H1 (cell line): ENCODE results near the gene PM20D1. TPM values are rescaled to one million over a fixed set of nuclear protein-coding genes. Genes with fewer than 3 reads are reported as not detected.

Experiments
- TAF7 ChIP-seq: optimal IDR thresholded peaks from 2 replicates; pipeline ENCODE3; 2011; ENCODE audit warnings: low read depth, mild to moderate bottlenecking, inconsistent platforms, low read length, moderate library complexity, borderline replicate concordance
- polyA plus RNA-seq, 7 experiments: library from polyadenylated mRNA; depleted of rRNA in 3 of 7; stranded (reverse) in 5 of 7; unstranded in 2 of 7; fragments of >200 nt in 5 of 7; fragments of 200-250 nt in 2 of 7; gene quantifications; 1 replicate in 5 of 7; 2 replicates in 1 of 7; 4 replicates in 1 of 7; pipeline versions ENCODE4 v1.2.1 to v1.2.3, GENCODE V29; 2011 to 2013; ENCODE audit warnings: missing spikeins in 2 of 7, mixed read lengths in 2 of 7
- total RNA-seq: library from RNA; stranded (reverse); fragmentation: NEBNext Ultra II Directional; extraction: Animal tissue kit (Norgen Biotek cat#: 25700); gene quantifications from 2 replicates; pipeline ENCODE4 v1.2.1, GENCODE V29; 2021

Gene PM20D1
- total and polyA plus RNA-seq, 2 of the 8 experiments (the other 6 are each of a cell fraction or from before 2014, with no cell fraction given): 0.05 TPM; not detected in 1

GRCh38 chr1:205798577-205798976 is 51.4 kb downstream of the PM20D1 start (continued):
- no peak for TF ChIP-seq TAF7
